ENCODE data around the gene MSI1.

- TF ChIP-seq CTCF (conservative IDR thresholded peaks at IDR 0.05 in 1 of 2, IDR thresholded peaks at IDR 0.05 in 1 of 2; ENCODE audit: low read depth in 1 of 2, low read length in 2 of 2) (no peak), EZH2 (IDR thresholded peaks at IDR 0.05; ENCODE audit: low read length, missing control alignments) (no peak)
Observed at GRCh38 chr12:120292411-120292660, 76.6 kb downstream of the MSI1 start.
